LoVo (cell line): ENCODE measurements around the gene CLDN2.

Experiments used
- DNase-seq: peaks from one replicate; pipeline ENCODE4 v3.0.0-alpha.2; 2016; ENCODE audit warnings: low spot score

Gene CLDN2

GRCh38 chrX:106921637-106922036 lies 1.4 kb downstream of the CLDN2 start:
- no peak for DNase-seq

DNA sequence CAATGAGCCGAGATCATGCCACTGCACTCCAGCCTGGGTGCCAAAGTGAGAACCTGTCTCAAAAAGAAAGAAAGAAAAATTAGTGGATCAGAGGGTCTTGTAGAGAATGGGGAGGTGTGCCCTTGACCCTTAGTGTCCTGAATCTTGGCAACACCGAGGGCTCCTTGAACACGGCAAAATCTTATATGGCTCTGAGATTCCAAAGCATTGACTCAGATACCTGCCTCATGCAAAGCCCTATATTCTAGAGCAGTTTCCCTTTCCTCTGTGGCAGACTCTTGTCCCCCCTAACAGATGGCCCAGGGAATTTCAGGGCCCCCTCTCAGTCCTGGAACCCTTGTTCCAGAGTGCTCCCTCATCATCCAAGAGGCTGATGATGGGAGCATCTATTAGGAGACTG lies 6.8 kb downstream of the CLDN2 start:
- peak; percentile 39 for DNase-seq

DNA sequence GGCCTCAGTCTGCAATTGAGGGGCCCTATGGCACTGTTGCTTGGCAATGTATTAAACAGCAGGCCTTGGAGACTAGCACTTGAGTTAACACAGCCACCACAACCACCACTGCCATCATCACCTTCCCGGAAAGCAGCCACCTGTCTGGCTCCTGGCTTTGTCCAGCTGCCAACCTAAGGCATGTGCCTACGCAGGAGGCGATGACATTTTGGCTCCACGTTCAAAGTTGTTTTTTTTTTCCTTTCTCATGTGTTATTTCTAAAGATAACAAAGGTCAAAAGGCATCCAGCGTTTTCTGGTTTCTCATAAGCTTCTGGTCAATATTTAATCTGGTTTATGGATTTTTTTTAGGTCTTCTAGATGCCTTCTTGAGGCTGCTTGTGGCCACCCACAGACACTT lies 7.5 kb downstream of the CLDN2 start:
- DNase-seq, result peak; percentile 67

DNA sequence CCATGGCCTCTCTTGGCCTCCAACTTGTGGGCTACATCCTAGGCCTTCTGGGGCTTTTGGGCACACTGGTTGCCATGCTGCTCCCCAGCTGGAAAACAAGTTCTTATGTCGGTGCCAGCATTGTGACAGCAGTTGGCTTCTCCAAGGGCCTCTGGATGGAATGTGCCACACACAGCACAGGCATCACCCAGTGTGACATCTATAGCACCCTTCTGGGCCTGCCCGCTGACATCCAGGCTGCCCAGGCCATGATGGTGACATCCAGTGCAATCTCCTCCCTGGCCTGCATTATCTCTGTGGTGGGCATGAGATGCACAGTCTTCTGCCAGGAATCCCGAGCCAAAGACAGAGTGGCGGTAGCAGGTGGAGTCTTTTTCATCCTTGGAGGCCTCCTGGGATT lies 8.0 kb downstream of the CLDN2 start:
- DNase-seq, result no peak

DNA sequence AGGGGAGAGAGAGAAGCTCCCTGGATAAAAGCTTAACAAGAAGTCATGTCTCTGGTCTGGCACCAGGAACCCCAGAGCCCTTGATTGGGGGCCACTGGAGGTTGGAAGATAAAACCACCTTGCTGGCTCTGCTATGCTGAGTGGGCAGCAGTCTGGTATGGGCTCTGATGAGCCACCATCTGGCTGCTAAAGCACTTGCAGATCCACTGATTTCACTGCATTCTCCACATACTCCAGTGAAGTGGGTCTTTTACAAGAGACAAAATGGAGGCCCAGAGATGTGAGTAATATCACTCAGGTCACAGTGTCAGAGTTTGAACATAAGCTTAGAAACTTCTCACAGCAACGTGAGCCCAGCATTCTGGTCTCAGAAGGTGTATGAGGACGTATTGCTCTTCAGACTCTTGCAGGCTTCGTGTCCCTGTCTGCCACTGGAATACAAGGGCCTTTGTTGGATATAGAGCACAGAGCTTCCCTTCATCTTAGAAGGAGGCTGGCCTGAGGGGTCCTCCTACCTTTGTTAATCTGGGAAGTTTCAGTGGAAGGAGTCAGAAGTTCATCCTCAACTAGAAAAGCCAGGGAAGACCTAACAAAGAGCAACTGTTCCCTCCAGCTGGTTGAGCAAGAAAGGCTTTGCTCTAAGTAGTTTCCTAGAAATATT lies 11.8 kb downstream of the CLDN2 start:
- DNase-seq, result no peak

GRCh38 chrX:106932492-106932923 lies 12.3 kb downstream of the CLDN2 start:
- peak; percentile 32 for DNase-seq

DNA sequence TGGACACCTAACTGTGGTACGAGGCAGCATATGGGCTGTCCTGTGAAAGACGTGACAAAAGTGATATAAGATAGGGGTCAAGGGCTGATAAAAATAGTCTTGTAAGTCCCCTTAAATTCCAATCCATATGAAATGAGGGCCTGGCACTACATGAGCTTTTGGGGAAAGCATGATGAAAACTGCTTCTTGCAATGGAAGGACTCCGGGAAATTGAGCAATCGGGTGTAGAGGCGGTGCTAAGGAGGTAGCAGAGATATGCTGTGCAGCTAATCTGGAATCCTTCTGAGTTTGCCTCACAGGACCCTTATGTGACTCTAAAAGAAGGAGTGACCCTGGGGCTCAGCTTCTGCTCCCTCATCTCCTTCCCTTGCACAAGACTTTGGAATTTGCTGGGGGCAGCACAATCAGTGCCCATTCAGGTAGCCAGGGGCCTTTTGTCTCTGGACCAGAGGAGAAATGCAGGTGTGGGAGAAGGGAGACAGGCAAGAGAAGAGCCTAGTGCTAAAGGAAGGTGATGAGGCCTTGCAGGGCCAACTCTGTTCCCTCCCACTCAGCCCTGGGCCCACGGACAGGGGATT lies 12.8 kb downstream of the CLDN2 start:
- no peak for DNase-seq

DNA sequence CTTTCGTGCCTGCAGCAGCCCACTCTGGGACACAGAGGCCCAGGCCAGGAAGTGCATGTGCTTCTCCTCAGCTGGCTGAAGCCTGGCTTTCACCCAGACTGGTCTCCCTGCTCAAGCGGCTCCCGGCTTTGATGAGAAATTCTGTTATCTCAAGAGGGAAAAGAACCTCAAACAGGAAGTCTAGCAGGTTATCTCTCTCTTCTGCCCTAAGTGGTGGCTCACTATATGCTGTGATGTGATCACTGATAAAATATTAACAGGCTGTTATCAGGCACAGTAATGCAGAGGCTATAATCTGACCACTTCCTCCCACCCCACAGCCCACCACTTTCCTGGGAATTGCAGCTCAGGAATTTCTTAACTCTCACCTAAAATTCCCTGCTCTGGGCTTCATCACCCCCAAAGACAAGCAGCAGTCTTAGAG lies 13.3 kb downstream of the CLDN2 start:
- peak; percentile 60 for DNase-seq

- no peak for DNase-seq
Measured at GRCh38 chrX:106935175-106935574, 15.0 kb downstream of the CLDN2 start.

GRCh38 chrX:106936246-106936645 lies 16.0 kb downstream of the CLDN2 start:
- DNase-seq, result no peak

DNA sequence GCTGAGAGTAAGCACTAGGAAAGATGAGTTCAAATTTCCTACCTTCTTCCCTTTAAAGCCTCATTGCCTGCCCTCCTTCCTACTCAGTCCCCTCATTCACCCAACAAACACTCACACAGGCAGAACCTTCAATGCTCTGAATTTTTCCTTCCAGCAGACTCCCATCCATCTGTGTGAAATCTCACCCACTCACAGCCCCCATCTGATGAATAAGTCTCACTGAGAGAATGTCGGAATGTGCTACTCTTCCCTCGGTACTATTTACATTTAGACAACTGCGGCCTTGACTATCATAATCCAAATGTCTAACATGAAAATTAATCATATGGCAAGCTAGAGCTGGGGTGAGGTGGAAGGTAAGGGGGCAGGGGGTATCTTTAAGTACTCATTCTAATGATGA lies 19.4 kb downstream of the CLDN2 start:
- DNase-seq, result no peak

DNA sequence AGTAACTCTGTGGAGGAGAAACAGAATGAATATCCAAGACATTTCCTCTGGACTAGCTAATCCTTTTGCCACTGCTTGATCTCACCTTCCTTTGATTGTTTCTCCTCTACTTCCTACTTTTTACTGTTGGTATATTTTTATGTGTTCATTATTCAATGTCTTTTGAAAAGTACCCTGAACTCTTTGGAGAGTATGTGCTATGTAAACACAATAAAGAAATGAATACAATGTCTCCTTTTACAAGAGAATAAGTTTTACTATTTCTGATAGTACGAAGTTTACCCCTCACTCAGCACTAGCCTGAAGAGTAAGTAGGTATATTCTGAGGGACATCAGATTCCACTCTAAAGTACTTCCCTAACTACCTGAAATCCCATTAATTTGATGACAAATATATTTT lies 19.9 kb downstream of the CLDN2 start:
- DNase-seq, result no peak

DNA sequence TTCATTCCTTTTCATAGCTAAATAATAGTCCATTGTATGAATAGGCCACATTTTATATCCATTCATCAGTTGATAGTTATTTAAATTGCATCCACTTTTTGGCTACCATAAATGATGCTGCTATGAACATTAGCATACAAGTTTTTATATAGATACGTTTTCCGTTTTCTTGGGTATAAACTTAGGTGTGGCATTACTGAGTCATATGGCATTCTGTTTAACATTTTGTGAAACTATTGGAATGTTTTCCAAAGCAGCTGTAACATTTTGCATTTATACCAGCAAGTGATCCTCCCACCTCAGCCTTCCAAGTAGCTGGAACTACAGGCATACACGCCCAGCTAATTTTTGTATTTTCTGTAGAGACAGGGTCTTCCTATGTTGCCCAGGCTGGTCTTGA lies 26.3 kb downstream of the CLDN2 start:
- DNase-seq, result no peak

DNA sequence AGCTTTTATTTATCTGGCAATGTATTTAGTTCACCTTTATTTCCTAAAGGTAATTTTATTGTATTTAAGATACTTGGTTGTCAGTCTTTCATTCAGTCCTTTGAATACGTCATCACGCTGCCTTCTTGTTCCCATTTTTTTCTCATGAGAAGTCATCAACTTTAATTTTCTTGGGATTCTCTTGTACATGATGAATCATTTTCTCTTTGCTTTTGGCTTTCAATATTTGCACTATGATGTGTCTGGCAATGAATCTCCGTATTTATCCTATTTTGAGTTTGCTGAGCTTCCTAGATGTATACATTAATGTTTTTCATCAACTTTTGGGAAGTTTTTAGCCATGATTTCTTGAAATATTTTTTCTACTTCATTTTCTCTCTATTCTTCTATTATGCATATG lies 28.4 kb downstream of the CLDN2 start:
- DNase-seq, result no peak

- DNase-seq, result no peak
Measured at GRCh38 chrX:106949366-106949765, 29.2 kb downstream of the CLDN2 start.

DNA sequence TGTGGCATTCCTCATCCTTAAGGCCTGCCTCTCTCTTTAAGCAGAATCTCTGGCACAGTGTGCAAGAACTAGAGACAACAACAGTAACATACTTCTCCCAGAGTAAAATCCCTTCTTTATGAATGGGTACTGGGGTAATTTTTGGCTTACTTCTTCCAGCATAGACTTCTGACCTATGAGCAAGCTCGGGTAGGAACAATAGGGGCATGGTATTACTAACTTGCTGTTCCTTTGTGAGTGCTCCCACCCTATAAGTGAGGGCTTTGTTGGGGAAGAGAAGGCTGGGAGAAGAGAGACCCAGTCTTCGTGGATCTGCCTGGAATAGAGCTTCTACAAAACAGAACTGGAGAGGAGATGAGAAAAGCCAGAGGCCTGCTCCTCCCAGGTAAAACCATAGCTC lies 30.2 kb downstream of the CLDN2 start:
- DNase-seq, result no peak

DNA sequence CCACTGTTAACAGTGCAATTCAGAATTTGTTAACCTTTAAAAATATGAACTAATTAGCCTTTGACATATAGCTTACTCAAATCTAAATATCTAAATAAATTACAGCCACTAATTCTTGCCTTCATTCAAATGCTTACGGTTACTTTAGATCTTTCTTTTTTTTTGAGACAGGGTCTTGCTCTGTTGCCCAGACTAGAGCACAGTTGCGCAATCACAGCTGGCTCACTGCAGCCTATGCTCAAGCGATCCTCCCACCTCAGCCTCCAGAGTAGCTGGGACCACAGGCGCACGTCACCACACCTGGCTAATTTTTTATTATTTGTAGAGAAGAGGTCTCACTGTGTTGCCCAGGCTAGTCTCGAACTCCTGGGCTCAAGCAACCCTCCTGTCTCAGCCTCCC lies 31.0 kb downstream of the CLDN2 start:
- DNase-seq, result no peak

DNA sequence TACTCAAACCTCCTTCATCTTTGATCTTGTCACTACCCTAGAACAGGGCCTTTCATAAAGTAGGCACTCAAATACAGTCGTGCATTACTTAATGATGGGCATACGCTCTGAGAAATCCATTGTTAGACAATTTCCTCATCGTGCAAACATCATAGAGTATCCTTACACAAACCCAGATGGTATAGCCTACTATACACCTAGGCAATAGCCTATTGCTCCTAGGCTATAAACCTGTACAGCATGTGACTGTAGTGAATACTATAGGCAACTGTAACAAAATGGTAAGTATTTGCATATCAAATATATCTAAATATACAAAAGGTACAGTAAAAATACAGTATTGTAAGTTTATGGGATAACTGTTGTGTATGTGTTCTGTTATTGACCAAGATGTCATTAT lies 31.9 kb downstream of the CLDN2 start:
- DNase-seq, result no peak

DNA sequence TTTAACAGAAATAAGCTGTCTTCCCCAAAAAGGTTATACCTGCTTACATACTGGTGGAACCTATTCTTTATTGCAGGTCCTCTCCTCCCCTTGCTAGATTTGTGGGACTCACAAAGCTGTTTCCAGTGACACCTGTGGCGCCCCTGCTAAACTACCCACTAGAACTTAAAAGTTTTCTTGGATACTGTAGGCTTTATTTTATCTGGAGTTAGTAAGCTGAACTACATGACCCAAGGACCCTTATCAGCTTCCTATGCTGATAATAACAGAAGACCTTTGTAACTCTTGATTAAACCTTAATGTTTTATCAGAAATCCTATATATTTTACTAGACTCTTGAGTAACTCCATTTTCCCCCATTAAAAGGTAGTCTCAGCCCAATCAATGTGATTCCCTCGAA lies 32.3 kb downstream of the CLDN2 start:
- no peak for DNase-seq

GRCh38 chrX:106952988-106953387 lies 32.8 kb downstream of the CLDN2 start:
- DNase-seq, result no peak

DNA sequence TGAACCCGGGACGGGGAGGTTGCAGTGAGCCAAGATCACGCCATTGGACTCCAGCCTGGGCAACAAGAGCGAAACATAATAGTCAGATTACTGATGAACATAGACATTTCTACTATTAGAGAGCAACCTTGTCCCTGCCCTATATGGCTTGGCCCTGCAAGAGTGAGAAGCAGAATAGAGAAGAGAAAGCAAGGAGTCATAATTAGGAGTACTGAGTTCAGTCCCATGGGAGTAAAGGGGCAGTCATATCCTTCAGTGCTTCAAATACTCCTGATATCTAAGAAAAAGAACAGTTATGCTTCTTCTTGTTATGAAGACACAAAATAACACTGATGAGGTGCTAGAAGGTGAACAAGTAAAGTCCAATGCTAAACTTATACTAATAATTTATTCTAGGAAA lies 33.8 kb downstream of the CLDN2 start:
- no peak for DNase-seq

- no peak for DNase-seq
Measured at GRCh38 chrX:106955004-106955772, 35.0 kb downstream of the CLDN2 start.

DNA sequence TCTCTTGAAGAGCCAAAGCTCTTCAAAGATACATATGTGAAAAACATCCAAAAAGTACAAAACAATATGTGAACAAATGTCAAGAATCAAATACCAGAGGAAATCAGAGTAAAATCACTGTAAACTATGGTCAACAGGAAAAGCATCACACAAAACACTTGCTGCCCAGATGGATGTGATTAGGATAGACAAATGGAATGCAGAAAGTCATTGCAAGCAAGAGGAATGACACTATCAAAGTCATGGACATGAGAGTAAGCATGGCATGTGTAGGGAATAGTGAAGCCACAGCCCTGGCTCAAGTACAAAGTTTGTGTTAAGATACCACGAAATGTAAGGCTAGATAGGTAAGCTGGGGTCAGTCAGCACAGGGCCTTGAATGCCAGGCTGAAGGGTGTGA lies 37.7 kb downstream of the CLDN2 start:
- no peak for DNase-seq

DNA sequence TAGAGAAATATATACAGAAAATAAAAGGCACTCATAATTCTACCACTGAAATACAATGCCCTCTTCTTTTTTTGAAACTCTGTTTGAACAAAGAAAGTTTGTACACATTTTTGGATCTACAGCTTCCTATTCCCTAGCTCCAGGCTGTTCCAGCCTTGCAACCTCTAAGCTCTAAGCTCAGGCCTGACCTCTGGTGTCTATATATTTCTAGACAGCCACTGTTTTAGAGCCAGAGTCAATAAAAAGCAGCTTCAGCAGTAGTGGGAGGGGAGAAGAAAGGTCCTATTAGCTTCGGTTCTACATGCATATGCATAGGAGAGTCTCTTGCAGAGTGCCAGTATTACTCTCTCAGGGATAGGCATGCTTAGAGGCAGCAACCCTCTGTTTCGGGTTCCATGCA lies 39.7 kb downstream of the CLDN2 start:
- peak; percentile 22 for DNase-seq
